HG03039 (cell line): Measurements from ENCODE around the gene TLE1.
"Not testable (repeated sequence)": the region's sequence is repeated elsewhere in the genome, so short reads cannot be mapped to it uniquely, and the experiment has no call there.

ENCODE experiments used
- ATAC-seq: cut with Tn5 transposase; IDR thresholded peaks from one replicate; pipeline ENCODE4 v1.9.1; 2021; ENCODE audit warnings: mild to moderate bottlenecking, moderate library complexity; ENCODE audit not compliant: unreplicated experiment

The TLE1 gene

DNA sequence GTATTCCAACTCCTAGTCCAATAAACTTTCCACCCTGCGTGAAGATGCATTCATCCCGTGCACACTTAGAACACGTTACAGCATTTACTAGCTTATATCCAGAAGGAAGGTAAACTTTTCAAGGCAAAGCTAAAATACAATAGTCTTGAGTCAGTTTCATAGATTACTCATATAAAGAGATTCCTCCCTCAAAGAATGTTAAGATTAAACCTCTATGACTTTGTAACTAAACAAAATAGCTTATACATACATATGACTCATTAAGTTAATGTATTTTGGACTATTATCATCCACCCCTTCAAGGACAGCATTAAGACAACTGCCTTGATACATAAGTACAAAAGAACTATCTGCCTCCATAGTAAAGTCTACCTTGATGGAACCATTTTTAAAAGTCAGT is 36.1 kb downstream of the TLE1 start:
- ATAC-seq, result no peak

DNA sequence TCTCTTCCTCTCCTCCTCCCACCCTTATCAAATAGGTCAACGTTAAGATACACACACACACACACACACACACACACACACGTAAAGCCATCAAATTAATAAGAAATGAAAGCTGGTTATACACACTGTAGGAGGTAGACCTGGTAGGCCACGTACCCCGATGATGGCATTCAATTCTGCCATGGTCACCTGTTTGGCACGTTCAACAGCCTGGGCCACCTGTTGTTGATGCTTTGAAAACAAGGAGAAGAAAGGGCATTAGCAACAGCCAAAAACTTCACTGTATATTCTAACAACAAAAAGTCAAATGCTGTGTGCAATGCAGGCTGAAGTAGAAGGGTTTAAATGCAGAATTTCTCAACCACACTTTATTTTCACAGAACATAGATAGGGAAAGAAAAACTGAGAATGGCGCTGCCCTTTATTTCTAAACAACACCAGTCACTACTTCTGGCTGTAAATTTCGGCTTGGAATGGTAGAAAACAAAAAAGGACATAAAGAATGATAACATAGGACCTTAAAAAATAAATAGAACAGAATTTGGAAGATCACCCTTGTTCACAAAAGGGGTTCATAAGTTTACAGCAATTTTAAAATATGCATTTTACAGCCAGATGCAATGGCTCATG is 37.2 kb downstream of the TLE1 start:
- ATAC-seq, result no peak

DNA sequence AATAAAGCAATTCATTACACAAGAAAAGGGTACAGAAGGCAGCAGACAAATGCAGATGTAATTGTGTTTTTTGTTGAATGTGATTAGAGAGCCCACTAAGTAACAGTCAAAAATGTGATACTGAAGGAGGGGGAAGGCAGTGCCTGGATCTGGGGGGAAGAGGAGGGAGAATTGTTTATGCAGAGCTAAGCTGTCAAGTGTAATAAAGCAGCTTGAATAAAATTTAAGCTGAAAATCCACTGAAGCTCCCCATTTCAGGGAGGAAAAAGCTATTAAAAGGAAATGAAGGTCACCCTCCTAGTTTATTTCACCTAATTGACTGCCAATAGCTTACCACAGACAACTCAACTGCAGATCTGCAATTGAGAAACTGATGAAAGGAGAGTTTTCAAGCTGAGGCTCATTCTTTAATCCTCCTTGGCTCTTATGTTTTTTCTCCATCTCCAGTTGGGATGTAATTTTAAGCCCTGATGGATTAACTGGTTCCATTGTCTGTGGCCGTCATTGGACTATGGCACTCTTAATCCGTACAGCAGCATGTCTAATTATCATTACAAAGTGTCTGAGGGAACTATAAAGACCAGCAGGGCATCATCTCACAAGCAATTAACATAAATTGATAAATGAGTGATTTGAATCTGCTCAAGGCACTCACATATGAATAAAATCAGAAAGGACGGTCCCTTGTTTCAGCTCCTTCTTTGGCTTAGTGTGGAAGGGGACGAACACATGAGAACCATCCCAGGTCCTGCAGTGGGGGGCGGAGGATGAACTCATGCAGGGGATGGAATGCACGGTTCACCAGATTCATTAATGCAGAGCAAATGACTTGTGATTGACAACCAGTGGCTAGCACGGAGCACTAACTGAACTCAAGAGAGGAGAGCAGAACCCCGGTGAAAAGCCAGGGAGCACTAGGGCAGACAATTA is 38.5 kb downstream of the TLE1 start:
- ATAC-seq, result no peak

DNA sequence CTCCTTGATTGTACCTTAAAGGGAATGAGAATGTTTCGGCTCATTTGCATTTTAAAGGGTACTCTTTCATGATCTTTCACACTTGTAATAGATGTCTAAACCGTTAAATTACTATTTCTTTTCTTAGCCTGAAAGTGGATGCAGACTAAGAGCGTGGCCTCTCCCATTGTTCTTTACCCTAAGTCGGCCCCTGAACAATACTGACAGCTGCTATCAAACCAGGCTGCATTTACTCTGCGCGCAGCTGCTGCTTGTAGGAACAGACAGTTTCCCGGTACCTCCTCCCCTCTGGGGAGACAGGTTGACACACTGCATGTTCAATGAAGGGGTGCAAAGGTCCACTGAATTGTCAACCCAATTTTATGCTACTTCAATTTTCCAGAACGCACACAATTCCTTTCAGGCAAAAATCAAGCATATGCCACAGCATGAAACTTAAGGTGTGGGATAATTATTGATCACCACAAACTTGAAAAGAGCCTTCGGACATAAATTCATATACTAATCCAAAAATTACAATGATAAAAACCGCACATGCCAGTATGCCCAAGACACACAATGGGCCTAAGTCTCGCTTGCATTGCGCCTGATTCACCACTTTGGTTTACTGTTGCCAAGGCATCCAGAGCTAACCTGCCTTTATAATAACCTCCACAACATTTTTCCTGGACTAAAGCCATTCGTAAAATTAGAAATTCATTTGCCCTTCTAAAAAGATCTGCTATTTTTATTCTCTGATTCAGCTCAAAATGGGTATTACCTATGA is 39.7 kb downstream of the TLE1 start:
- no peak for ATAC-seq

DNA sequence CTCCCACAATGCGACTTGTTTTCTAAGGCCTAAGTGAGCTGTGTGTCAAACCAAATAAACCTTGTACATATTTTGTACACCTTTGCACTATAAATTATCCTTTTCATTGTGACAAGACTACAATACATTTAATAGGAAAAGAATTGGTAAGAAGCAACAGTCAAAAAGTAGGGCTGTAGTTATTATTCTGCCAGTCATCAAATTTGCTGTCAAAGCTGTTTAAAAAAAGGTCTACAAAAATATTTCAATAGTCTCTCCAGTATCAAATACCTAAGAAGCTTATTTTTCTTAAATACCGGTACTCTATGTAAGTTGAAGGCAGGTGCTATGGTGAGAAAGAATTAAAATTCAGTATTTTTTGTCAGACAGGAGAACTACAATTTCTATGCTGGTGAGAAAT is 40.5 kb downstream of the TLE1 start:
- no peak for ATAC-seq

DNA sequence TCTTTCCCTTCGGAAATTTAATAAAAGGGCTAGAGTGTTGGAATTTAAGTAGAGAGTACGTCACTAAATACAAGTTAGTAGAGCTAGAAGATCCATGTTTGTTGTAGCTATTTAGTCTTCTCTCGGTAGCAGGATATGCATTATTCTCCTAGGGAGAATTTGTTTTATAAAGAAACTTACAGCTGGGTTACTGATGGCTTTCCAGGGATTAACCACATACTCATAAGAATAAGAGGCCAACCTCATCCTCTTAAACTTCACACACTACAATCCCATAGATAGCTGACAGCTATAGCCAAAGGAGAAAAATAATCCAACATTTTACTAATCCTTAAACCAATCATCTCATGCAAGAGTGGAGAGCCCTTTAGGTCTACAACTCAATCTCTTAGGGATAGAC is 43.0 kb downstream of the TLE1 start:
- no peak for ATAC-seq

DNA sequence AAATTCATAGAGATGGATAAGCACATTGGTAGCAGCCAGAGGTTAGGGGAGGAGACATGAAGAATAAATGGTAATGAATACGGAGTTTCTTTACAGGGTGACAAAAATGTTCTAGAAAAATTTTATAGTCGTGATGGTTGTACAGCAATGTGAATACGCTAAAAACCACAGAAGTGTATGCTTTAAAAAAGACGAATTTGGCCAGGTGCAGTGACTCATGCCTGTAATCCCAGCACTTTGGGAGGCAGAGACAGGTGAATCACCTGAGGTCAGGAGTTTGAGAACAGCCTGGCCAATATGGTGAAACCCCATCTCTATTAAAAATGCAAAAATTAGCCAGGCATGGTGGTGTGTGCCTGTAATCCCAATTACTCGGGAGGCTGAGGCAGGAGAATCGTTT is 44.8 kb downstream of the TLE1 start:
- not testable (repeated sequence) for ATAC-seq

DNA sequence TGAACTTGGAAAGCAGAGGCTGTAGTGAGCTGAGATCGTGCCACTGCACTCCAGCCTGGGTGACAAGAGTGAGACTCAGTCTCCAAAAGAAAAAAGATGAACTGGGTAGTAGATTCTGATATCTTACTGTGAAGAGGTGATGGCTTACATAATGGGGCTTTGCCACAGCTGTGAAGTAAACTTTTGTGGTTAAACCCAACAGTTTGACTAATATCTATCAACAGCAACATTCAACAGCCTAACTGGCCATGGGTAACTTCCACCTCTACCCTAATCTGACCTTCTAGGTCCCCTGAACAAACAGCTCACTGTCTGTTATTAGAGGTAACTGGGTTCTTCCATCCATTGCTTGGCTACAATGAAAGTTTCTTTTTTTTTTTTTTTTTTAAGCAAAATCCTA is 52.1 kb downstream of the TLE1 start:
- ATAC-seq, result peak; percentile 54

DNA sequence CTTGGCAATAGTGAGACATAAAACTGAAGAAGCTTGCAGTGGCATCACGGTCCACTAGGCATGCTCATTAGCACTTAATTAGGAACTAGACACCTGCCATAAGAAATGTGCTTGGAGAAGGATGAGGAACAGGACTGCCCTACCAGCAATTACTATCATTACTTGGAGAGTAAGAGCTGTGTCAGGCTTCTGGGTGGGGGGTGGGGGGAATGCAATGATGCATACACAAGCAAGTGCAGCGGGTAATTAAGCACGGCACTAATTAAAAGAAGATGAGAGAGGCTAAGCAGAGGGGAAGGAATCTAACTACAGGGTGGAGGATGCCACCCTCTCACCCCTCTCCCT is 53.1 kb downstream of the TLE1 start:
- no peak for ATAC-seq

DNA sequence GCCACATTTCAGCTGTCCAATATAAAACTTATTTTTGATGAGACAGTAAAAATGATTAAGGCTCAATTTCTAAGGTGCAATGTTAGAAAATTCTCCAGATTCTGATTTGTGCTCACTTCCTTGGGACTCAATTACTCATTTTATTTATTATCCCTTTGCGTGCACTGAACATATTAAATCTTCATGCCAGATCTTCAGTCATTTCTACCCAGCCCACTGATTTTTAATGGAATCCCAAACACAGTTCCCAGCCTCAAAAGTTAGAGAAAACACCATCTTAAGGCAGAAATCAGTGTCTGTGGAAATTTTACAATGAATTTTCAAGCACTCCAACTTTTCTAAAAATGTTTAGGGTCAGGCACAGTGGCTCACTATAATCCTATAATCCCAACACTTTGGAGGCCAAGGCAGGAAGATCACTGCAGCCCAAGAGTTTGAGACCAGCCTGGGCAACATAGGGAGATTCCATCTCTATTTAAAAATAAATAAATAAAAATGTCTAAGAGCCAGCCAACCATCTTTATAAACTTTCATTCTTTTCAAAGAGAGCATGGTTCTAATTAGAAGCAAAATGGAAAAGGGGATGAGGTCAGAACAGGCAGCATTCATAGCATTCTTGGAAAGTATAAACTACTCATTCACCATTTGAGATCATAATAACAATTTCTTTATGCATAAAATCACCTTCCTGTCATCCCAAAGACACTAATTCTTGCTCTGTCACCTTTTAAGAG is 53.7 kb downstream of the TLE1 start:
- ATAC-seq, result no peak

DNA sequence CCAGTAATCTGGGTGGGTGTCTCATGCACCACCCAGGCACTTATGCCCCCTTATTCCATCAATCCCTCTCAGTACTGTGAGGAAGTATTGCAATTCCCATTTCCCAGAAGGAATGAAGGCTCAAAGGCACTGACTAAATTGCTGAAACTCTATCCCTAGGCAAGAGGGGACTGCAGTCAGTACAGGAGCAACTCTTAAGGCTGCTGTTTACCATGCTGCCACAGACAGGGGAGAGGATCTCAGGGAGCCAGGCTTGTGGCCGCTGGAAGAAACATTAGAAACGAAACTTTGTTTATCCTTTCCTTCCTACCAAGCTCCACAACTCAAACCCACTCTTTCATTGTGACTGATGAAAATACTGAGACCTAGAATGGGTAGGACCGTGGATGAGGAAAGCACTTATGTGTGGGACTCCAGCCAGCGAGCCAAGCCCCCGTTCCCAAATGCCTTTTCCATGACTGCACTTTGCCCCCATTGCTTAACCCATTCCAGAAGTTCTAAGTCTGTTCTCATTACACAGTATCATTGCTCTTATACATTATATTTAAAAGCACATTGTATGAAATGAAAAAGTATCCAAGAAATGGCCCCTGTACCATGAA is 54.3 kb downstream of the TLE1 start:
- no peak for ATAC-seq

DNA sequence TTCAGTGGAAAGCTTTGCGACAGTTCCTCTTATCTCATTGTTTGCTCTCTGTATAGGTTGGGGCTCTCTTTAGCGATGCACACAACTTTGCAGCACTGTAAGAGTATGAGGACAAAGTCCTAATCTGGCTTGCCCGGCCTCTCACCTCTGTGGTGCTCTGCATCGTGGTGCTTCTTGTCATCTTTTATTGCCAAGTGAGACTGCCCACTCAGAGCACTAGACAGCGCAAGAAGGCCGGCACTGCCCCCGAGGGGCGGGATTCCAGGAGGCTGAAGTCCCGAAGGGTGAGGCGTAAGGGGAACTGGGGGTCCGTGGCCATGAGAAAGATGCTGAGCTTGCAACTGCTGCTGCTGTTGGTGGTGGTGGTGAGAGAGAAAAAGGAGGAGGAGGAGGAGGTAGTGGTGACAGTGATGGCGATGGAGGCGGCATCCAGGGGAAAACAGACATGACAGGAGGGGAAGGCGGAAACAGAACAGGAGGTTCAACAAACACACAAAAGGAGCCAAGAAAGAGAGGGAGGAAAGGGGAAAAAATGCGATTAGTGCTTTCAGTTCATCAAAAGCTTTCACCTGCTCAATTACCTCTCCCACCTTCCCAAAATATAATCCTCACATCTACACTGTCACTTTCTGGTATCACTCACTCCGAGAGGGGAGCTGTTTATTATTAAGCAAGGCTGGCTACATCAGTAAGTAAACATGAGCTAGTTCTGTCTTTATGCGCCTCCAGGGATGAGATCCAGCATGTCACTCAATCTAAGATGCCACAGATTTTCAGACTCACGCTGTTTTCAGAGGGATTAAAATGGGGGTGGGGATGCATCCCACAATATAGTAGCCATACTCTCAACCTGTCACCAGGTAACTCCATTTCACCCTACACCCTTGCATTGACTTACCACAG is 55.1 kb downstream of the TLE1 start:
- ATAC-seq, result no peak

DNA sequence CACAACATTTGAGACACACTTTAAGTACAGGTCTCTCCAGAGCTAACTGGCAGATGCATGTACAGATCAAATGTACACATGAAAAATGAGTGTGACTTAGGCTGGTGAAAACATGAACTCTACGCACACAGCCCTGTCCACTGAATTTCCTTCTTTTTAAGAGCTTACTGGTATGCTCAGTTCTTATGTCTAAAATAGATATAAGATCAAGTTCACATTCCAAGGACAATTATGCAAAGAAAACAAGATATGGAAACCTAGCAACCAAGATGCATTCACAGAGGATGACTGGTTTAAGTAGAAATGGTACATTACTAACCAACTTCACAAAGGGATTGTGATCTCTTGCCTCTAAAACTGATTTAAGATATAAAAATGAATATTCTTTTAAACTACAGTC is 56.7 kb downstream of the TLE1 start:
- no peak for ATAC-seq

DNA sequence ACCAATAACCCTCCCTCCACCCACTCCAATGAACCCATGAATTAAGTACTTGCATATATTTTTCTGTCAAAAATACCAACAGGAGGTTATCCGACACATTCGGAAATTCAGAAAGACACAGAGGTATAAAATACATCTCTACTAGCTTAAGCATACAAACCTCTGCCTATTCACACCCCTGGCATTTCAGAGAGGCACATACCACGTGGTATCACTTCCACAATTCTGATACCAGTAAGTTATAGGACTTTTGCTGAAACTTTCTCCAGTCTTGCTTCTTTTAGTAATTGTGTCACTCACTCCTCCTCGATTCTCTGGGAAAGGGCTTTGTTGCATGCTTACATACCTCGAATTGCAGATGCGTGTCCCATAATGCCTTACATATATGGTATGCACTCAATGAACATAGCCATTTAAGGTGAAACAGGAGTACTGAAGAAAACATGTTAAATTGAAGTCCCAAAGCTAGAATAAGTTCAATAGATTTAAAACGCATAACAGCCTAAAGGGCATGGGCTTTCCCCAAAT is 58.1 kb downstream of the TLE1 start:
- no peak for ATAC-seq

DNA sequence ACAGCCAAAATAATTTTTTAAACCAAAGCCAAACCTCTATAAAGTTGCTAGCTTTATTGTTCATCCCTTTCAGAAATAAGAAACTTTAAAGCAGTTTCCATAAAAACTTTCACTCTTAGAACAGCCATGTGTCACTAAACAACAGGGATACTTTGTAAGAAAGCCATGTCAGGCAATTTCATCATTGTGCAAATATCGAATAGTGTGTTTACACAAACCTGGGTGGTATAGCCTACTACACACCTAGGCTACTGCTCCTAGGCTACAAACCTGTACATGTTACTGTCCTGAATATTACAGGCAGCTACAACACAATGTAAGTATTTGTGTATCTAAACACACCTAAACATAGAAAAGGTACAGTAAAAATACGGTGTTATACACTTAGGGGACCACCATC is 59.9 kb downstream of the TLE1 start:
- no peak for ATAC-seq

DNA sequence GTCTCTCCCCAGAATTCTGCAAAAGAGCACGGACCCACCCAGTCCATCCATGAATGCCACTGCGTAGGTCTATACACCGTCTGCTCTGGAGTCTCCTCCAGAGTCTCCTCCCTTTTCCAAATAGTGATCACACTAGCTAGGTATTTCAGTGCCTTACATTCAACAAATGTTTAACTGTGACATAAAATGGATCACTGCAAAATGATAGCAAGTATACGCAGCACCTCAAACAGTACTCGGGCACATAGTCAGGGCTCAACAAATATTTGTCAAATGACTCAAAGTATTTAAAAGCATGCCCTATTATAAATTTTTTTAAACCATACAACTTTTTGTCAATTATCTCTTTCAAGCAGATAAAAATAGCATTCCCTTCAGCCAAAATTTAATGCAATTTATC is 60.5 kb downstream of the TLE1 start:
- ATAC-seq, result no peak

DNA sequence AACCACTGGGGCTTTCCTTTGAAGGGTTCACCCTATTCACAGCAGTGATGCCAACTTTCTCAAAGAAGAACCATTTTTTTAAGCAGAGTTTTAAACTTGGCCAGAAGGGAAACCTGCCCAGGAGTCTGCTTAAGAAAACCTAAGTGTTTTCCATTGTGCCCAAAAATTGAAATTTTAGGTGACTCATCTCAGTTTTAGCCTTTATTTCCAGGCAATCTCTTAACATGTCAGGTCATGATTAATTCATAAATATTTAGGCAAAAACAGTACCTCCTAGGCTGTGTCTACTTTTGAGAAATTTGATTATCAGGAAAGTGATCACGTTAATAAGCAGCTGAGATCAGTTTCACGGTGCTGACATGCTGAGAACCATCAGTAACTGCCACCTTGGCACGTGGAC is 61.9 kb downstream of the TLE1 start:
- no peak for ATAC-seq

DNA sequence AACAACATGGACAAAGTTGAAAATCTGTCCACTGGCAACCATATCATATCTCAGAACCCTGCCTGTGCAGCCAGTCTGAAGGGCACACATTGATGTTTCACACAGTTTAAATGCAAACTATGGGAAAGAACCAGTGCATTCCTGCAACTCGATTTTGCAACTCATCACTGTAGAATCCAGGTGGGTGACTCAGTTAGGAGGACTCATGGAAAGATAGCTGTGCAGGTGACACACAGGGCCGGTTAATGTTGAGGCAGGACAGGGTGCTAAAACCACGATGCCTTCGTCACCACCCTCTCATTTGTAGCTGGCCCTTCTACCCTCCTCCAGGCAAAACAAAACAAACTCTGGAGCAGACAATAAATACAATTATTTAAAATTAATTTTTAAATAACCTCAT is 62.8 kb downstream of the TLE1 start:
- no peak for ATAC-seq

DNA sequence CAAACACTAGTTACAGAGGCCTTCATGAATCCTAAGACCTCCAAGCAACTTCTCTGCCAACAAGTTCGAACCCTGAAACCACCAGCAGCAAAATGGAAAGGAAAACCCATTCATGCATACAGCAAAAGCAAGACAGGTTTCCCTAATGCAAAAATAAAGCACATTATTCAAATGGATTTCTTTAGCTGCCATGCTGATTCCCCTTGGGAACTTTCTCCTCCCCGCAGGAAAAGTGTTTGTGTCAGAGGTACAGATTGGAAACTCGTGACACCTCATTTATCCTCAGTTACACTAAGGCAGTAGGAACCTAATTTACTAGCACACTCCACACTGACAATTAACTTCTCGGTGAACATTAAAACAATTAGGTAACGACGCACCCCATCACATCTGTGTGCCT is 63.4 kb downstream of the TLE1 start:
- ATAC-seq, result no peak

DNA sequence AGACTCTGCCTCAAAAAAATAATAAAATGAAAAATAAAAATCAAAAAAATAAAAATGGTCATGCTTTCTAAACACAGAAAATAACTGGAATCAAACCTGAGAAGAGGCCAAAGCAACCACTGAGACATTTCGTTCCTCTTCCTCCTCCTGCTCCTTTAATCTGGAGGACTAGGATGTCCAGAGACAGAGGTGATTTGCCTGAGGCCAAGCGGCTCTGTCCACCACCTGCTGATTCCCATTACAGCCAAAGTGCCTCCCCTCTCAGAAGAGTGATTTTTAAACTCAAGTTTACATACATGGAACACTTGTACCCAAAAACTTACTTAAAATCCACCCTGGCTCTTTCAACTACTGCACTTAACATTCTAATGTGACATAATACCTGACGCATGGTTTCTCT is 65.6 kb downstream of the TLE1 start:
- ATAC-seq, result no peak
